ENCODE data around the gene SLX4IP. TPM values are rescaled to one million over a fixed set of nuclear protein-coding genes. Genes with fewer than 3 reads are reported as not detected.

The SLX4IP gene
- total RNA-seq, 1 experiment from 2014 or later = 5.4 TPM

DNA sequence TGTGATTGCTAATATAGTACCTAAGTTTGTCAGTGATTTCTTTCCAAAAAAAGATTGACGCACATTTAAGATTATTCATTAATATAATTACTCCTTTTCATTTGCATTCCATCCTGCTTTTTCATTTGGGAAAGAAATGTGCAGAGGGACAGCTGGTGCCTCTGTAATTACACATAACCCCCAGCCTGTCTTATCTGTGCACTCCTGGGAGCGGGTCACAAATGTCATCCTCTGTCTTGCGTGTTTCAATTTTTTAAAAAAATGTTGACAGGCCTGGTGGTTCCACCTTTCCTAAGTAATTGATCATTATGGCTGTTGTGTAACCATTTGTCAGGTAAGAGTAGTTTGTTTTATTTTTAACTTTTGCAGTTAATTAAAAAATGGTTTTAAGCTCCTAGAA, 92.7 kb downstream of the SLX4IP start:
- CTCF ChIA-PET = interaction anchor here (0.6 kb wide), 1 partner anchor 878 kb away, joined by 4 read pairs; no protein-coding TSS in a partner anchor
- no peak for DNase-seq
- TF ChIP-seq, protein P1, sequence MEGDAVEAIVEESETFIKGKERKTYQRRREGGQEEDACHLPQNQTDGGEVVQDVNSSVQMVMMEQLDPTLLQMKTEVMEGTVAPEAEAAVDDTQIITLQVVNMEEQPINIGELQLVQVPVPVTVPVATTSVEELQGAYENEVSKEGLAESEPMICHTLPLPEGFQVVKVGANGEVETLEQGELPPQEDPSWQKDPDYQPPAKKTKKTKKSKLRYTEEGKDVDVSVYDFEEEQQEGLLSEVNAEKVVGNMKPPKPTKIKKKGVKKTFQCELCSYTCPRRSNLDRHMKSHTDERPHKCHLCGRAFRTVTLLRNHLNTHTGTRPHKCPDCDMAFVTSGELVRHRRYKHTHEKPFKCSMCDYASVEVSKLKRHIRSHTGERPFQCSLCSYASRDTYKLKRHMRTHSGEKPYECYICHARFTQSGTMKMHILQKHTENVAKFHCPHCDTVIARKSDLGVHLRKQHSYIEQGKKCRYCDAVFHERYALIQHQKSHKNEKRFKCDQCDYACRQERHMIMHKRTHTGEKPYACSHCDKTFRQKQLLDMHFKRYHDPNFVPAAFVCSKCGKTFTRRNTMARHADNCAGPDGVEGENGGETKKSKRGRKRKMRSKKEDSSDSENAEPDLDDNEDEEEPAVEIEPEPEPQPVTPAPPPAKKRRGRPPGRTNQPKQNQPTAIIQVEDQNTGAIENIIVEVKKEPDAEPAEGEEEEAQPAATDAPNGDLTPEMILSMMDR (IDR thresholded peaks at IDR 0.05; ENCODE audit: unreplicated experiment) = no peak
- Mint-ChIP-seq H3K4me1 (ENCODE audit: low read depth, unreplicated experiment) (no peaks in the 10 kb centered on the region), H3K36me3 (ENCODE audit: insufficient read depth, unreplicated experiment) (no peaks in the 10 kb centered on the region), H3K27ac (ENCODE audit: unreplicated experiment) (no peak overlapping the region), H3K27me3 (ENCODE audit: unreplicated experiment) (no peaks in the 10 kb centered on the region), H3K4me3 (ENCODE audit: low read depth, unreplicated experiment) (no peak overlapping the region), H3K9me3 (ENCODE audit: low read depth, unreplicated experiment) (no peaks in the 10 kb centered on the region)
- intact Hi-C loops (cut with micrococcal nuclease; ENCODE audit: unreplicated experiment) = no loop called here
- BruUV-seq (replicated peaks) = no TSS peak

DNA sequence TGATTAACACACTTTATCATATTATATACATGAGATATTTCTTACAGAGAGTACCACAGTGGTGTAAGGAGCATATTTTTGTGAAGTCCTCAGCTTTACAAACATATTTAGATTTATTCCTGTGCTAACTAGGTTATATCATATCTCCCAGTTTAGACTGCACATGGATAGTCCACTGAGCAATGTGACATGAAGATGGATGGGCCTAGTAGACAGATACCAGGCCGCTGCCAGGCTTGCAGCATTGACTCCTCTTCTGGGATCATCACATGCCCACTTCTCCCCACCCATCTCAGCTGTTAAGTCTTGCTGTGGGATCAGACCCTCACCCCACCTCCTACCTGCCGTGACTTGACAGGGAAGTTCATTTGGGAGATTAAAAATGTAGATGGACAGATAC, 95.8 kb downstream of the SLX4IP start:
- no peaks in the 10 kb centered on the region for H3K4me1 Mint-ChIP-seq (ENCODE audit: low read depth, unreplicated experiment)
- CTCF ChIA-PET = no interaction called here
- no peaks in the 10 kb centered on the region for H3K9me3 Mint-ChIP-seq (ENCODE audit: low read depth, unreplicated experiment)
- no peak for DNase-seq
- no TSS peak for BruUV-seq (replicated peaks)
- H3K36me3 Mint-ChIP-seq (ENCODE audit: insufficient read depth, unreplicated experiment) = no peaks in the 10 kb centered on the region
- TF ChIP-seq, protein P1 (IDR thresholded peaks at IDR 0.05; ENCODE audit: unreplicated experiment) = no peak
- intact Hi-C loops (cut with micrococcal nuclease; ENCODE audit: unreplicated experiment) = no loop called here
- no peak overlapping the region for H3K4me3 Mint-ChIP-seq (ENCODE audit: low read depth, unreplicated experiment)
- H3K27me3 Mint-ChIP-seq (ENCODE audit: unreplicated experiment) = no peaks in the 10 kb centered on the region
- H3K27ac Mint-ChIP-seq (ENCODE audit: unreplicated experiment) = no peak overlapping the region

DNA sequence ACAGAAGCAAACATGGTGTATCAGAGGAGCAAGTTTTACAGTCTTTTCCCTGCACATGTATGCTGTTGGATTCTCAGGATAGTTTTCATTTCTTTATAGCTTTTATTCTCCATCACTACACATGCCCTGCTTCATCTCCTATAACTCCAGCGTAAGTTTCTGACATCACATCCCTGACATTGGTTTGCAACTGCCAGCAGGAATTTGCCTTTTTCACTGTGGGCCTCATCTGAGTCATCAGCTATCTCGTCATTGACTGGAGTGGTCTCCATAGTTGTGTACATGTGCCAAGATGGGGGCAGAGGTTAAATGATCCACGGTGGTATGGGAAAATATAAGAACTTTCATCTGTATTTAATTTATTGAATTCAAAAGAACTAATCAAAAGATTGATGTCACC, 96.7 kb downstream of the SLX4IP start:
- no TSS peak for BruUV-seq (replicated peaks)
- H3K27ac Mint-ChIP-seq (ENCODE audit: unreplicated experiment) = no peak overlapping the region
- intact Hi-C loops (cut with micrococcal nuclease; ENCODE audit: unreplicated experiment) = no loop called here

DNA sequence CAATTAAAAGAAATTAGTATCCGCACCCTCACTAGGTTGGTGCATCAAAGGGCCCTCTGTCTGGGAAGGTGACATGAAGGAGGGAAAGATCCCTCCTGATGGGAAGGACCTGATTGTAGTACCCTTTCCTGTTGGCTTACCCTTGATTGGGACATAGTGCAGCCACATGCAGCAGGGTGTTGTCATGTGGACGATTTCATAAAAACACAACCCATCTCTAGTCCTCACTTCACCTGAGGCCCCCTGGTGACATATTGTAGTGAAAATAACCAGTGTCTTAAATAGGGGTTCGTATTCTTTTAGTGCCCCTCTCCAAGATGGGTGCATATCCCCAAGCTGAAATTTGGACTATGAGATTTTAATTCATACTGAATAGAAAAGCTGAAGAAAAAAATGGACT, 97.3 kb downstream of the SLX4IP start:
- Mint-ChIP-seq H3K27me3 (ENCODE audit: unreplicated experiment) (no peaks in the 10 kb centered on the region), H3K4me1 (ENCODE audit: low read depth, unreplicated experiment) (no peaks in the 10 kb centered on the region), H3K9me3 (ENCODE audit: low read depth, unreplicated experiment) (no peaks in the 10 kb centered on the region), H3K4me3 (ENCODE audit: low read depth, unreplicated experiment) (no peak overlapping the region), H3K36me3 (ENCODE audit: insufficient read depth, unreplicated experiment) (no peaks in the 10 kb centered on the region), H3K27ac (ENCODE audit: unreplicated experiment) (no peak overlapping the region)
- no peak for DNase-seq
- TF ChIP-seq, protein P1 (IDR thresholded peaks at IDR 0.05; ENCODE audit: unreplicated experiment) = no peak
- CTCF ChIA-PET = no interaction called here
- no TSS peak for BruUV-seq (replicated peaks)
- intact Hi-C loops (cut with micrococcal nuclease; ENCODE audit: unreplicated experiment) = no loop called here

More for the DNA sequence above, 96.7 kb downstream of the SLX4IP start:
- no peak overlapping the region for H3K4me3 Mint-ChIP-seq (ENCODE audit: low read depth, unreplicated experiment)
- CTCF ChIA-PET = no interaction called here
- H3K9me3 Mint-ChIP-seq (ENCODE audit: low read depth, unreplicated experiment) = no peaks in the 10 kb centered on the region
- no peak for DNase-seq
- TF ChIP-seq, protein P1 (IDR thresholded peaks at IDR 0.05; ENCODE audit: unreplicated experiment) = no peak
- H3K27me3 Mint-ChIP-seq (ENCODE audit: unreplicated experiment) = no peaks in the 10 kb centered on the region
- H3K36me3 Mint-ChIP-seq (ENCODE audit: insufficient read depth, unreplicated experiment) = no peaks in the 10 kb centered on the region
- no peaks in the 10 kb centered on the region for H3K4me1 Mint-ChIP-seq (ENCODE audit: low read depth, unreplicated experiment)
